BJ (cell line): ENCODE data around the gene LMBR1L. TPM values are rescaled to one million over a fixed set of nuclear protein-coding genes. Genes with fewer than 3 reads are reported as not detected.

Experiments
- CTCF ChIA-PET: fragments of 350-600 bp; formaldehyde crosslinking; extraction: SDS; loops from one replicate; lab custom pipeline; 2021; ENCODE audit warnings: antibody characterized with exemption, inconsistent platforms; lab: Yijun Ruan, JAX
- POLR2A ChIA-PET: fragments of 300-600 bp; sonication (Branson Sonifier 250); formaldehyde crosslinking; extraction: SDS; loops from one replicate; lab custom pipeline; 2021; ENCODE audit warnings: antibody characterized with exemption; lab: Charles Lee
- DNase-seq: peaks from one replicate; pipeline ENCODE4 v3.0.0-alpha.2; 2011; ENCODE audit warnings: low read depth
- H3K27me3 ChIP-seq: 2 replicates; pipeline ENCODE4 v1.6.0; 2011; ENCODE audit warnings: low read length; ENCODE audit not compliant: control insufficient read depth, insufficient read depth
- H3K36me3 ChIP-seq: 2 replicates; pipeline ENCODE4 v1.5.1; 2011; ENCODE audit warnings: low read length; ENCODE audit not compliant: control insufficient read depth, insufficient read depth
- H3K4me3 ChIP-seq: 2 replicates; pipeline ENCODE4 v1.5.1; 2011; ENCODE audit warnings: low read depth, mild to moderate bottlenecking, control low read depth, low read length
- CTCF ChIP-seq: IDR thresholded peaks from 2 replicates; pipeline ENCODE4 v1.5.1; 2011; ENCODE audit warnings: low read depth, mild to moderate bottlenecking, control low read depth, inconsistent platforms, low read length, moderate library complexity; ENCODE audit not compliant: insufficient read depth
- polyA plus RNA-seq: library from polyadenylated mRNA; depleted of rRNA; stranded (reverse); fragments of >200 nt; gene quantifications from 2 replicates; pipeline ENCODE4 v1.2.3, GENCODE V29; 2011

LMBR1L gene
- polyA plus RNA-seq, 1 experiment: 63.1 TPM

- Histone ChIP-seq H3K27me3 (no peaks in the 10 kb centered on the region), H3K36me3 (peaks cover 56% of the 10 kb centered on the region), H3K4me3 (no peak overlapping the region)
- POLR2A ChIA-PET: no interaction called here
- CTCF ChIA-PET: no interaction called here
- DNase-seq: no peak
- no peak for TF ChIP-seq CTCF
Measured at GRCh38 chr12:49051777-49052438, 58.7 kb downstream of the LMBR1L start.

GRCh38 chr12:49051373-49051764 is 59.3 kb downstream of the LMBR1L start:
- POLR2A ChIA-PET: no interaction called here
- peaks cover 58% of the 10 kb centered on the region for H3K36me3 ChIP-seq
- H3K4me3 ChIP-seq: no peak overlapping the region
- no peak for DNase-seq
- no peak for TF ChIP-seq CTCF
- CTCF ChIA-PET: no interaction called here
- H3K27me3 ChIP-seq: no peaks in the 10 kb centered on the region

GRCh38 chr12:49050507-49051372 is 59.9 kb downstream of the LMBR1L start:
- H3K36me3 ChIP-seq: peaks cover 64% of the 10 kb centered on the region
- no peak for DNase-seq
- CTCF ChIA-PET: interaction anchor here (1.1 kb wide), 1 partner anchor 12 kb away, joined by 3 read pairs; no protein-coding TSS in a partner anchor
- POLR2A ChIA-PET: no interaction called here
- H3K4me3 ChIP-seq: no peak overlapping the region
- no peaks in the 10 kb centered on the region for H3K27me3 ChIP-seq
- no peak for TF ChIP-seq CTCF

DNA sequence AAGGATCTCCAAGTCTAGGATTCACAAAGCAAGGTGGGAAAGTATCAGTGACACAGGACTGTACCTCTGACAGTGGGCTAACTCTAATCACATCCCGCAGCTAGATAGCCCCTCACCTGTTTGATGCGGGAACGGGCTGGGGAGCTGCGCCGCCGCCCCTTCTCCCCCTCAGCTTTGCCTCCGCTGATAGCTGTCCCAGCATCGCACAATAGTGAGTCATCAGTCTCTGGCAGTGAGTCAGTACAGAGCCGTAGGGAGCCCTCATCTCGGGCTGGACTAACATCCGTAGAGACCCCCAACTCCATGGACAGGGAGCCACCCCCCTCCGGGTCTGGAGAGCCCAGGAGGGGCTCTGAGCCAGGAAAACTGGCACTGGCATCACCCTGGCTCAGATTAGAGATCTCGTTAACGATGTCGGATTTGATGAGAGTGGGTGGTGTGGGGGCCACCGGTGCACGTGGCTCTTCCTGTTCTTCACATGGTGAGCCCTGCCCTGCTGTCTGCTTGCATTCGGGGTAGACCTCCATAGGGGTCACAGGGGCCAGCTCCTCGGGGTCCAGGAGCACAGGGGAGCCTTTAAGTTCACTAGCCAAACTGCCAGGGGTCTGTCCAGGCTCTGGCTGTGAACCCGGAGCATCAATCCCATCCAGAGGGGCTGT is 61.0 kb downstream of the LMBR1L start:
- Histone ChIP-seq H3K27me3 (no peaks in the 10 kb centered on the region), H3K4me3 (no peak overlapping the region), H3K36me3 (peaks cover 71% of the 10 kb centered on the region)
- CTCF ChIA-PET: interaction anchor here (1.1 to 2.0 kb wide), 3 partner anchors 13 to 62 kb away, joined by 3 to 8 read pairs (median 5); no protein-coding TSS in a partner anchor
- POLR2A ChIA-PET: no interaction called here
- no peak for TF ChIP-seq CTCF
- DNase-seq: no peak

GRCh38 chr12:49048953-49049352 is 61.7 kb downstream of the LMBR1L start:
- TF ChIP-seq CTCF: no peak
- Histone ChIP-seq H3K36me3 (peaks cover 70% of the 10 kb centered on the region), H3K27me3 (no peaks in the 10 kb centered on the region), H3K4me3 (no peak overlapping the region)
- CTCF ChIA-PET: interaction anchor here (0.8 to 2.0 kb wide), 3 partner anchors 12 to 61 kb away, joined by 3 to 8 read pairs (median 5); no protein-coding TSS in a partner anchor
- DNase-seq: no peak
- POLR2A ChIA-PET: no interaction called here
